PC-3 (cell line): ENCODE measurements around the gene ERGIC1.

ENCODE experiments used
- CTCF ChIP-seq: fragments of 300-600 bp; sonication (generic); conservative IDR thresholded peaks from 2 replicates; pipeline ENCODE4 v1.5.1; 2017; ENCODE audit warnings: antibody characterized with exemption, low read depth, mild to moderate bottlenecking, low read length
- EZH2 ChIP-seq: fragments of 300-600 bp; sonication (generic); IDR thresholded peaks from one replicate; pipeline ENCODE4 v1.6.1; 2017; ENCODE audit warnings: antibody characterized with exemption, mild to moderate bottlenecking, low read length; ENCODE audit not compliant: unreplicated experiment
- EZH2phosphoT487 ChIP-seq: fragments of 300-600 bp; sonication (generic); IDR thresholded peaks from 2 replicates; pipeline ENCODE4 v1.6.1; 2018; ENCODE audit warnings: mild to moderate bottlenecking, antibody characterized with exemption, low read length, borderline replicate concordance

- TF ChIP-seq CTCF (peak; percentile 56), EZH2phosphoT487 (no peak), EZH2 (no peak)
Observed at GRCh38 chr5:172984244-172984953, 150.3 kb downstream of the ERGIC1 start.
